CD4-positive, alpha-beta T cell treated with Interleukin-4 for 4 hours (primary cell): ENCODE measurements around the gene ITGB3.
"Not testable (repeated sequence)": the region's sequence is repeated elsewhere in the genome, so short reads cannot be mapped to it uniquely, and the experiment has no call there.

Experiments
- DNase-seq: peaks from one replicate; pipeline ENCODE4 v3.0.0-alpha.2; 2020

The ITGB3 gene

GRCh38 chr17:47223460-47223859 is 30.2 kb upstream of the ITGB3 start:
- no peak for DNase-seq

GRCh38 chr17:47224077-47224476 is 29.6 kb upstream of the ITGB3 start:
- DNase-seq, result not testable (repeated sequence)

GRCh38 chr17:47224966-47225365 is 28.7 kb upstream of the ITGB3 start:
- DNase-seq, result no peak

- DNase-seq, result no peak
These were observed 28.2 kb upstream of the ITGB3 start for GRCh38 chr17:47225436-47225858.

- DNase-seq, result no peak
These were observed 27.5 kb upstream of the ITGB3 start for GRCh38 chr17:47225911-47226688.

GRCh38 chr17:47227862-47228261 is 25.8 kb upstream of the ITGB3 start:
- DNase-seq, result no peak

GRCh38 chr17:47229535-47230443 is 23.8 kb upstream of the ITGB3 start:
- peak; percentile 71 for DNase-seq

- DNase-seq, result no peak
These were observed 22.8 kb upstream of the ITGB3 start for GRCh38 chr17:47230864-47231263.

- DNase-seq, result no peak
These were observed 22.3 kb upstream of the ITGB3 start for GRCh38 chr17:47231334-47231733.

- DNase-seq, result no peak
These were observed 21.8 kb upstream of the ITGB3 start for GRCh38 chr17:47231866-47232265.

GRCh38 chr17:47232465-47232864 is 21.2 kb upstream of the ITGB3 start:
- no peak for DNase-seq

GRCh38 chr17:47235506-47235905 is 18.1 kb upstream of the ITGB3 start:
- no peak for DNase-seq

- DNase-seq, result no peak
These were observed 17.7 kb upstream of the ITGB3 start for GRCh38 chr17:47235923-47236322.

- no peak for DNase-seq
These were observed 15.8 kb upstream of the ITGB3 start for GRCh38 chr17:47237841-47238240.

GRCh38 chr17:47238321-47239010 is 15.2 kb upstream of the ITGB3 start:
- DNase-seq, result no peak

- DNase-seq, result no peak
These were observed 14.0 kb upstream of the ITGB3 start for GRCh38 chr17:47239619-47239966.

GRCh38 chr17:47239967-47240651 is 13.5 kb upstream of the ITGB3 start:
- DNase-seq, result no peak

GRCh38 chr17:47240806-47241205 is 12.8 kb upstream of the ITGB3 start:
- DNase-seq, result no peak

GRCh38 chr17:47242648-47243047 is 11.0 kb upstream of the ITGB3 start:
- DNase-seq, result no peak

GRCh38 chr17:47243737-47244598 is 9.7 kb upstream of the ITGB3 start:
- no peak for DNase-seq

GRCh38 chr17:47244697-47245096 is 8.9 kb upstream of the ITGB3 start:
- DNase-seq, result no peak

GRCh38 chr17:47246120-47246519 is 7.5 kb upstream of the ITGB3 start:
- no peak for DNase-seq
